G401 (cell line): Measurements from ENCODE around the gene PCMTD2. TPM values are rescaled to one million over a fixed set of nuclear protein-coding genes. Genes with fewer than 3 reads are reported as not detected.

ENCODE experiments used
- DNase-seq: peaks from one replicate; pipeline ENCODE4 v3.0.0-alpha.2; 2015; ENCODE audit warnings: low spot score
- in situ Hi-C: cut with HindIII; loops from 2 replicates; pipeline ENCODE4 v1.10.0; 2016; ENCODE audit warnings: low sequenced_read_pairs, mixed read lengths
- total RNA-seq: library from RNA; depleted of rRNA; stranded (reverse); fragments of >200 nt; shearing (Covaris generic); gene quantifications from 2 replicates; pipeline ENCODE4 v1.2.3, GENCODE V29; 2014

The PCMTD2 gene
- total RNA-seq, 1 experiment from 2014 or later, result 64.1 TPM

DNA sequence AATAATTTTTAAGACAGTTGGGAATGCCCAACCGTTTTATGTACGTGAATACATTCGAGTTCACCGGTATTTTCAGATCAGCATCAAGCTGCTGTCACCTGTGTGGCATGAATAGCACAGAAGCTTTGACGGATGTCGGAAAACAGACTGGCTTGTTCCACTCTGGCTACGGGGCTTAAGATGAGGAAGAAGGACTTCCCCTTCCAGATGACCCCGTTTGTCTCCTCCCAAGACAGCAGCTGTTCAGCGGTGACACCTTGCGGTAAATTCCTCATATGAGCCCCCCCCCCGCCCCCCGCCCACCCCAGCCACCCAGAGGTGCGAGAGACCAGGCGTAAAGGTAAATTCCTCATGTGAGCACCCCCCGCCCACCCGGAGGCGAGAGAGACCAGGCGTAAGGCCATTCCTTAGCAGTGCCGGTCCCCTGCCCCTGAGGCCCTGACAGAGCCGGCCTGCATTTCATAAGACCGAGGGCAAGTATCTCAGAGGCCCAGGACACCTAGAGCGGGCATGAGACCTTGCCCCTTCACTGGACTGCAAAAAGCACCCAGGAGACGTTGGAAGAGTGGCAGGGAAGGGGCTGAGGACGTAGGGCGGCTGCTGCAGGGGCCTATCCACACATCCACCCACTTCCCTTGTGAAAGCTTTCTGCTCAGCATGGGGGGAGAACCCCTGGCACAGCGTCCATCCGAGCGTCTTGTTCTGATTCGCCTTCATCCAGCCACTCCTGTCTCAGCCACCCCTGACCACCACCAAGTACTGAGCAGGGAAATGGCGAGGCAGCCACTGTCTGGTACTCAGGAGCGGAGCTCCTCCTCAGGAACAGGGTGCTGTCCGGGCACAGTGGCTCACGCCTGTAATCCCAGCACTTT, 7.3 kb upstream of the PCMTD2 start:
- DNase-seq, result no peak
- in situ Hi-C loops, result no loop called here

DNA sequence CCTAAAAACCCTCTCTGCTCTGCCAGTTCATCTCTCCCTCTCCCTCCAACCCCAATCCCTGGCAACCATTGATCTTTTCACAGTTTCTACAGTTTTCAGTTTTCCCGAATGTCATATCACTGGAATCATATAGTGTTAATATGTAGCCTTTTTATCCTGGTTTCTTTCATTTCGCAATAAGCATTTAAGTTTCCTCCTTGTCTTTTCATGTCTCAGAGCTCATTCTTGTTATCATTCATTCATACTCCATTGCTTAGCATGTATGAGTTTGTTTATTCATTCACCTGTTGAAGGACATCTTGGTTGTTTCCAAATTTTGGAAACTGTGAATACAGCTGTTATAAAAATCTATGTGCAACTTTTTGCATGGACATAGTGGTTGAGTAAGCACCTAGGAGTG, 5.5 kb upstream of the PCMTD2 start:
- no peak for DNase-seq
- in situ Hi-C loops, result no loop called here

GRCh38 chr20:64253000-64253383, 2.6 kb upstream of the PCMTD2 start:
- no peak for DNase-seq
- in situ Hi-C loops, result no loop called here

GRCh38 chr20:64253443-64253842, 2.1 kb upstream of the PCMTD2 start:
- no peak for DNase-seq
- in situ Hi-C loops, result no loop called here

DNA sequence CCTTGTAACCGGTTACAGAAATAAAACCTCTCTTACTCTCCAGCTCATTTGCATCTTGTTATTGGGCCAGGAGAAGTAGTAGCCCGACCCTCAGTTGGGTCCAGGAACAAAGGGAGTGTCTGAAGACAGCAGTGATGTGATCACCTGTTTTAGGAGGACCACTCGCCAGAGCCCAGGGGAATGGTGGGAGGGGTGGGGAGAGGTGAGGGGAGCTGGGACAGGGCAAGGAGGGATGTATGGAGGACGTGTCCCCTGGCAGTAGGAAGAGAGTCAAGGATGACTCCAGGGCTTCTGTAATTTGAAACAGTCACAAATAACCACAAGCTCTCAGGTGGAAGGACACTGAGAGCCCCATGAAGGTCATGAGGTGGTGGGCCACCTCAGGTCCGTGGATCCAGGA, 1.4 kb upstream of the PCMTD2 start:
- DNase-seq, result no peak
- in situ Hi-C loops, result no loop called here

DNA sequence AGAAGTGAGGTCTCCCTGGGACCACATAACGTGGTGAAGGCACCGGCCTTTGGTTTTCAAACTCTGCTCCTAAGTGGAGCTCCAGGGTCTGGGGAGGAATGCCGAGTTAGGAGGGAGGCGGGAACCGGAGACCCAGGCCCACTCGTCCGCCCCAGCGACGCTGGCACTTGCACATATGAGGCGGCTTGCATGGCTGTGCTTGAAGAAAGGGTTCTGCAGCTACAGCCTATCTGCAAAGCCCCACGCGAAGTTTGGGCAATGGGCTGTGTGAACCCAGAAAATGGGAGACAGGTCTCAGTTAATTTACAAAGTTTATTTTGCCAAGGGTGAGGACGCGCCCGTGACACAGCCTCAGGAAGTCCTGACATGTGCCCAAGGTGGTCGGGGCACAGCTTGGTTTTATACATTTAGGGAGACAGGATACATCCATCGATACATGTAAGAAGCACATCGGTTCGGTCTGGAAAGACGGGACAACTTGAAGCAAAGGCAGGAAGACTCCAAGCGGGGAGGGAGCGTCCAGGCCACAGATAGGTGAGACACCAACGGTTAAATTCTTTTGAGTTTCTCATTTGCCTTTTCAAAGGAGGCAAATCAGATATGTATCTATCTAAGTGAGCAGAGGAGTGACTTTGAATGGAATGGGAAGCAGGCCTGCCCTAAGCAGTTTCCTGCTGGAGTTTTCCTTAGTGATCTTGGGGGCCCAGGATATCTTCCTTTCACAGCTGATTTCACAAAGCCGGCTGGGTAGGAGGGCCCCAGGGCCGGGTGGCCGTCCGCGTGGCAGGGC, 782 bp upstream of the PCMTD2 start:
- in situ Hi-C loops, result no loop called here
- no peak for DNase-seq

DNA sequence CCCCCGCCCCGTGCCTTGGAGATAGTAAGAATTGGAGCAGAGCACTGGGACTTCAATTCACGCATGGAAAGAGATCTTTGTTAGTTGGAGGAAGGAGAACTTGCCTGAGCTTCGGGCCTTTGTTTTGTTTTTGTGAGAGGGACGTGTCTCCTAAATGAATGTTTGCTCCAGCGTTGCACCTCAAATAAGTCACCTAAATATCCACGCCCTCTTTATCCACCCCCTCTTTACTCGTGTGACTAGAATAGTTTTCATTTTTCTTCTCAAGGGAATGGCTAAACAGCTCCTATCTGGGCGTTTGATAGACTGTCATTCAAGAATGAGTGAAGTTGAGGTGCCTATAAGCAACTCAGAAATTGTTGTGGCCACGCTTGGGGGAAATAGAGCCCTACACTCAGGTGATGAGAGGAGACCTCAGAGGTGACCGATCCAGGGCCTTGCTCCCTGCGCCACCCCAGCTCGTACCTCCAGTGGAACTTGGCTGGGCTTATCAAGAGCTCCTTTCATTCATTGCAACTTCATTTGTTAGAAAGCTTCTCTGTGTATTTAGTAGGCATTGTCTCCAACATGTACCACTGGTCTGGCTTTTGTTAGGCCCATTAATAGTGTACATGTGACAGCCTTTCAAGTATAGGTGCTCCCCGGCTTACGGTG, 861 bp downstream of the PCMTD2 start:
- in situ Hi-C loops, result no loop called here
- DNase-seq, result peak; percentile 34

- in situ Hi-C loops, result no loop called here
- DNase-seq, result peak; percentile 24
Measured at GRCh38 chr20:64257107-64257757, 1.7 kb downstream of the PCMTD2 start.

GRCh38 chr20:64258071-64258823, 2.7 kb downstream of the PCMTD2 start:
- in situ Hi-C loops, result no loop called here
- no peak for DNase-seq

DNA sequence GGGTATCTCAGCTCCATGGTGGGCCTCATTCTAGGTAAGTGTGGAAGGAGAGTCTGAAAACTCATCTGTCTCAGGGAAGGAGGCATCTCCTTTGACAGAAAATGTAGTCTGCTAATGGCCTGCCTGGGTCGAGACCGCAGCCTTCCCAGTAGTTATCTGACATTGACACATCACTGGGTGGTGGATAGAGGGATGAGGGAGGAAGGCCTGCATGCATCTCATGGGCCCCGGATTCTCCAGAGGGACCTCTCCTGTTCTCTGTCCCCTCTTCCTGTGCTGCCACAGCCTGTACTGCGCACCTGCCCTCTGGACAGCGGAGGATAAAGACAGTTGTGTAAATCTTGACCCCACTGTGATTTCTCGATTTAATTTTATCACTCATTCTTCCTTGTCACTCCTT, 4.7 kb downstream of the PCMTD2 start:
- DNase-seq, result no peak
- in situ Hi-C loops, result no loop called here

- no peak for DNase-seq
- in situ Hi-C loops, result no loop called here
Measured at GRCh38 chr20:64261138-64261537, 5.6 kb downstream of the PCMTD2 start.

DNA sequence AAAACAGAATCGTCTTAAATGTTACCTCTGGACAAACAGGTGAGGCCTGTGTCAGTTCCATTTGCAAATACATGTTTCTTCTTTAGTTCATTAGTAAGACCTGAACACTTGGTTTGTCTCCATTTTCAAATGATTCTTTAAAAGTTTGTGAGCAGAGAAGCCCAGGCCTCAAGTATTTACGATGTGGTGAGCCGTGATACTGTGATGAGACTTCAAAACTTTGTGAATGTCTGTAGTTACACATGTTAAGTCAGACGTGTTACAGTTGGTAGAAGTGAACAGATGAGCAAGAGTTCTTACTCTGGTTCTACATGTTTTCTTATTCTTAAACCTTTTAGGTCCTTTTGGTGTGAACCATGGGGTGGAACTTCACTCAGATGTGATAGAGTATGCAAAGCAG, 8.5 kb downstream of the PCMTD2 start:
- DNase-seq, result no peak
- in situ Hi-C loops, result no loop called here

DNA sequence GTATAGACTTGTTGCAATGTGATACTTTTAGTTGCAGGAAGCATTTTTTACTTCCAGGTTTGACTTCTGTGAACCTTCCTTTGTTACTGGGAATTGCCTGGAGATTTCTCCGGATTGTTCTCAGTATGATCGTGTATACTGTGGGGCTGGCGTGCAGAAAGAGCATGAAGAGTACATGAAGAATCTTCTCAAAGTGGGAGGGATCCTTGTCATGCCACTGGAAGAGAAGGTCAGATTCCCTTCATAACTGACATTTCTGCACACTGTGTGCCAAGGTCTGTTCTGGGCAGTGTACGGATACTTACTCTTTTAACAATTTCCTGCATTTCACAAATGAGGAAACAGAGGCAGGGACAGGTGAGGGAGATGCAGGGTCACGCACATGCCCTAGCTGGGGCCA, 9.7 kb downstream of the PCMTD2 start:
- no peak for DNase-seq
- in situ Hi-C loops, result no loop called here

GRCh38 chr20:64266988-64267387, 11.4 kb downstream of the PCMTD2 start:
- no peak for DNase-seq

DNA sequence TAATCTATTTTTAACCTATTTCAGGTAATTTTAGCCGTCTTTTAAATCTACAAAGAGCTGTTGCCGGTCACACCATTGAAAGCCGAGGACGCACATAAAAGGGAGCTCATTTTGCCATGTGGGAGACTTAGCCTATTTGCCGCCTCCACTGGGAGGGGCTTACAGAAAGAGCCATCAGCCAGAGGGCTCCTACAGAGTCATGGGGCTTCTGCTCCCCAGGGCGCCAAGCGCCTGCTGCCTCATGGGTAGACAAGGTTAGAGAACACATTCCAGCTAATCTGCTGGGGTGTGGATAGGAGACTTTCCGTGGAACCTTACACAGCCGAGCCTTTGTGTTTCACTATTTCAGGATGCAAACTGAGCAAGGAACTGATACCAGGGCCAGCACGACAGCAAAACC, 12.6 kb downstream of the PCMTD2 start:
- no peak for DNase-seq
- in situ Hi-C loops, result no loop called here

More at GRCh38 chr20:64266988-64267387, 11.4 kb downstream of the PCMTD2 start:
- in situ Hi-C loops, result no loop called here

- no peak for DNase-seq
- in situ Hi-C loops, result no loop called here
Measured at GRCh38 chr20:64269604-64270411, 14.3 kb downstream of the PCMTD2 start.

DNA sequence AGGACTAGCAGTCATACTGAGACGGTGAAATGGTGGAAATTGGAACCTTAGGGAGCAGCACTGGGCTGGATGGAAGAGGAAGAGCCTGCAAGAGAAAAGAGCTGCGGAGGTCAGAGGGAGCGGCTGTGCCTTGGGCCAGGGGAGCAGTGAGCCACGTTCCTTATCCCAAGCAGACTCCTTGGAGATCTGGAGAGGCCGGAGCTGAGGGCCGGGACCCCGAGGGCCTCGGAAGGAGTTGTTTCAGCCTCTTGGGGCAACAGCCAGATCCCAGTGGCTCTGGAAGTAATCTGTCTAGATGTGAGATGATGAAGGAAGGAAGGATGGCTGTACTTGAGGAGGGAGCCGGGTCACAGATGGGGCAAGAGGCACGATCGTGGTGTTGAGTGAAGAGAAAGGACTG, 16.1 kb downstream of the PCMTD2 start:
- DNase-seq, result no peak
- in situ Hi-C loops, result no loop called here

- no peak for DNase-seq
- in situ Hi-C loops, result no loop called here
Measured at GRCh38 chr20:64273109-64273508, 17.6 kb downstream of the PCMTD2 start.
